Raji (cell line): ENCODE results near the gene TCERG1L.

ENCODE experiments used
- POLR2A ChIP-seq: IDR thresholded peaks from 2 replicates; pipeline ENCODE4 v1.6.1; 2011; ENCODE audit warnings: low read depth, low read length, control low read depth; ENCODE audit not compliant: insufficient read depth

Gene TCERG1L

DNA sequence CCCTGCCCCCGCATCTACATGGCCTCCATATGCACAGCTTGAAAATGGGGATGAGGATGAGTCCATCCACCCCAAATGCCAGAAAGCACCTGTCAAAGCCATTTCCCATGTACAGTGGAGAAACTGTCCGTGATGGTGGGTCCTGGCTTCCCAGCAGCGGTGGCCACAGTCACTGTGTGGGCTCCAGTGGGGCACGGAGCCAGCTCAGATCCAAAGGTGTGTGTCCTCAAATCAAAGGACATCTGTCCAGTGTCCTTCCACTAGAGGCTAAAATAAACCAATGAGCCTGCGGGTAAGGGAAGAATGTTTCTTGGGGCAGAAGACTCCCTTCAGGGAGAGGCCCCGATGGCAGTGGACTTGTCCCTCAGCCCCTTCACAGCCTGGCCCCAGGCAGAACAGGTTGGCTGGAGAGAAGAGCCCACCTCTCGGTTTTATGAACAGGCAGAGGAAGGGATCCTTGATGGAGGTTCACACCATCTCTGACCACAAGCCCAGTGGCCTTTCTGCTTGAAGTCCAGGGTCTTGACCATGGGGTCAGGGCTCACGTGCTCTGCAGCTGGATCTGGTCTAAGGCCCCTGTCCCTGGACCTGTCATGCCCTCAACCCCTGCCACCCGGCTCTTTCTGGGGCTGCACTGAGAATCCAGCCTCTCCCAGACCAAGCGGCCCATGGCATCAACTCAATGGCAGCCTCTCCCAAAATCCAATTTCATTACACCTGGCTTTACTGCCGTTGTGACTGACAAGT is 106.9 kb downstream of the TCERG1L start:
- TF ChIP-seq POLR2A = no peak

DNA sequence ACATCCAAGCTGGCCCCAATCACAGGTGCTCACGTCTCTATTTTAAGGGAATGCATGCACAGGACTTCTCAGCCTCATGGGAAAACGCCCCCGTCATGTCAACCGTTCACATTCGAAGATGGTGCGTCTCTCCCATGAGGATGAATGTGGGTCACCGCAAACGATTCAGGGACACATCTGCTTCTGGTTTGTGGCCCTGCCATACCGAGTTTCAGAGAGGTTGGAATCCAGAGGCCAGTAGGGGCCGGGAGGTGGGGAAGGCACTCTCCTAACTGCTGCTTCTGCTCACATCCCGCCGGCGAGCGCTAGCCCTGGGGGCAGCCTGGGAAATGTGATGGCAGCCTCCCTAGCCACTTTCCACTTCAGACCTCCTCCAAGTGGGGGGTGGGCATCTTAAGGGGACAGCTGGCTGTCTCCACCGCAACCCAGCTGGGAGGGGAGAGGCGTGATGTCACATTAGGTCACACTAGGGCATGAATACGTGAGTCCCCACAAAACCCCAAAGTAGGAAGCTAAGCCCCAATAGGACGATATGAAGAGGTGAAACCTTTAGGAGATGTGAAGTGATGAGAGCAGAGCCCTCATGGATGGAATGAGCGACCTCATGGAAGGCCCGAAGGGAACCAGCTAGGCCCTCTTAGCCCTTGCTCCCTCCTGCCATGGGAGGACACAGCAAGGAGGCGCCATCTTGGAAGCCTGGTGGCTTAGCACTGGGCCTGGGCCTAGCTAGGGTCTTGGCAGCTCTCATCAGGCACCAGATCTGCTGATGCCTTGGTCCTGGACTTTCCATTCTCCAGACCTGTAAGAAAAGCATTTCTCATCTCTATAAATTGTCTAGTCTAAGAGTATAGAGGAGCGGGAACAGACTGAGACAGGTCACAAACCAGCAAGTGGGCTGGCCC is 107.8 kb downstream of the TCERG1L start:
- TF ChIP-seq POLR2A = no peak

DNA sequence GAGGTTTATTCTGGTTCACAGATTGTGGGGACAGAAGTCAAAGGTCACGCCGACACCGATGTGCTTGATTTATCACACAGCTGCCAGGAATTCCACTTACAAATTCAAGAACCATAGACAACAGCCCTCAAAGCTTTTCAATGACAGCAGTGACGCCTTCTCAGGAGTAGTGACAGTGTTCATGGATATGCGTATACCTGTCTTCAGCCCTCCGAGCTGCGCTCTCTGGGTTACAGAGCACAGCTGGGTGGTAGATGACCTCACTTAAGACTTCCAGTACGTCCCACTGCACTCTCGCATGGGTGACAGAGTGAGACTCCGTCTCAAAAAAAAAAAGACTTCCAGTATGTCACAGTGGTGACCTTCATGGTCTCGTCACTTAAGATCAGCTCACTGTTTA is 108.5 kb downstream of the TCERG1L start:
- no peak for TF ChIP-seq POLR2A

GRCh38 chr10:131201741-131202515 is 109.6 kb downstream of the TCERG1L start:
- no peak for TF ChIP-seq POLR2A

DNA sequence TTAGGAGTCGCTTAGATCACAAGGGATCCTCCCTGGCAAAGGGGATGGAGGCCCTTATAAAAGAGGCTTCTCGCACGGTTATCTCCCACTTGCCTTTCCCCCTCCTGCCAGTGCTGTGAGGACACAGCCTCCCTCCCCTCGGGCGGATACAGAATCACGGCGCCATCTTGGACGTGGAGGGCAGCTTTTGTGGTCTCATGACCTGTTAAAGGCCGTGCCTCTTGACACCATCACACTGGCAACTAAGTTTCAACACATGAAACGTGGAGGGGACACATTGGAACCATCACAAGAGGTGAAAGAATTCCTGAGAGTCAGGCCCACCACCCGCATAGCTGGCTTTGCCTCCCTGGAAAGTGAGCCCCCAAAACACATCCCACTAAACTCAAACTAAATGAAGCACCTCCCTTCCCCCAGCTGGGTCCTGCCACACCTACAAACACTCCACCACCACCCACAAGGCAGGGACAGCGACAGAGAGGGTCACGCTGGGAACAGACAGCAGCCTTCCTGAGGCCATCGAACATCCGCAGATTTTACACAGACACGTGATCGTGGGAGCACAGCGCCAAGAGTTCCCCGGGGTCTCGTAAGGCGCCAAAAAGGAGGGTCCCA is 110.6 kb downstream of the TCERG1L start:
- no peak for TF ChIP-seq POLR2A

DNA sequence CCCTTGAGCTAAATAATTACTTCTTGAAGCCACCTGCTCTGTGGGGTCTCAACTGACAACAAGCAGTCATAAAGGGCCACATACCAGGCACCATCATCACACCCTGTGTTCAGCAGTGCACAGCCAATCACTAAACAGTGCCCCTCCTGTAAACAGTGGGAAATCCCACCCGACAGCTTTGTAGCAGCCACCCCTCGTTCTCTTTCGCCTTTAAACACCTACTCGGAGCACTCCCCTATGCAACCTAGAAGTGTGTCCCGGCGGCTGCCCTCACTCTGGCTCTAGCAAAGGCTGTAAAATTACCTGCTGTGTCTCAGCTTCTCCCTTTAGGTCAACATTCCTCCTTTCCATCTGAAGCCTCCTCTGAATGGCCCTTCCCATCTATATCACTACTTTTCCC is 111.9 kb downstream of the TCERG1L start:
- TF ChIP-seq POLR2A = no peak

- TF ChIP-seq POLR2A = no peak
These were observed 112.7 kb downstream of the TCERG1L start for GRCh38 chr10:131198843-131199242.

DNA sequence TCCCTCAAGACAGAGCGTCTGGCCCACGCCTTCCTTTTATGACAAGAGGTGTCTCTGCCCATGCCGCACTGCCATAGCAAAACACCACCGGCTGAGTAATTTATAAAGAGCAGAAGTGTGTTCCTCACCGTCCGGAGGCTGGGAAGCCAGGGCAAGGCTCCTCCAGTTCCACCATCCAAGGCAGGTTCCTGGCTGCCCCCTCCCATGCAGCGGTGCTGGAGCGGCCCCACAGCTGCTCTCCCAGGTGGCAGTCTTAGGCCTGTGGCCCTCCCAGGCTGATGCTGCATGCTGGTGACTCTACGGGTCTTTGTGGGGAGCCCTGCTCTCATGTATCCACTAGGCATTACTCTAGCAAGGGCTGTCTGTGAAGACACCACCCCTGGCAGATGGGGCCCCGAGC is 113.1 kb downstream of the TCERG1L start:
- no peak for TF ChIP-seq POLR2A

- TF ChIP-seq POLR2A = no peak
These were observed 115.2 kb downstream of the TCERG1L start for GRCh38 chr10:131196176-131196885.

- TF ChIP-seq POLR2A = no peak
These were observed 115.9 kb downstream of the TCERG1L start for GRCh38 chr10:131195558-131196159.

- no peak for TF ChIP-seq POLR2A
These were observed 116.4 kb downstream of the TCERG1L start for GRCh38 chr10:131195116-131195515.

GRCh38 chr10:131193923-131194322 is 117.6 kb downstream of the TCERG1L start:
- TF ChIP-seq POLR2A = no peak

GRCh38 chr10:131188494-131188893 is 123.0 kb downstream of the TCERG1L start:
- no peak for TF ChIP-seq POLR2A

DNA sequence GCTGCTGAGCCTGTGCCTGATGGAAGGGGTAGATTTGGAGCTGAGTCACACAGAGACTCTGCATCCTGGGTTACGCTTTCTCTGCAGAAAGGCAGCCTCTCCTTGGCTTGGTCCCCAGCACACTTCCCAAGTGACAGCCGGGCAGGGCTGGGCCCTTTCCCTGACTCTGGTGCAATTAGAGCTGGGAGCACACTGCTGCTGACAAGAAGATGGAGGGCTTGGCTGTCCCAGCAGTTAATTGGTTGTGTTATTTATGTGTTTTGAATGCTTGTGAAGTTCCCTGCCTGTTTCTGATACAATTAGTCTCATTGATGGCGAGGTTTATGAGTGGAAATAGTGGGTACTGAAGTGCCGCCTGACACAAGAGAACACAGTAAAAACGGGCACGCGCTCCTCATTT is 123.6 kb downstream of the TCERG1L start:
- TF ChIP-seq POLR2A = no peak
